IPS-NIHi11 (cell line): ENCODE measurements around the gene TENM4.
A peak's percentile ranks its signal among the peaks of the same experiment; 100 is the strongest.

Experiments
- DNase-seq: peaks from one replicate; pipeline ENCODE4 v3.0.0; 2012; ENCODE audit warnings: mixed read lengths, low spot score

TENM4 gene

GRCh38 chr11:79388201-79388600, 52.6 kb downstream of the TENM4 start:
- no peak for DNase-seq

GRCh38 chr11:79383874-79384273, 57.0 kb downstream of the TENM4 start:
- DNase-seq, result no peak

GRCh38 chr11:79382301-79383050, 58.4 kb downstream of the TENM4 start:
- no peak for DNase-seq

- DNase-seq, result no peak
Measured at GRCh38 chr11:79381036-79381435, 59.8 kb downstream of the TENM4 start.

- DNase-seq, result peak; percentile 16
Measured at GRCh38 chr11:79377406-79377805, 63.4 kb downstream of the TENM4 start.

- DNase-seq, result peak; percentile 51
Measured at GRCh38 chr11:79375818-79376550, 64.8 kb downstream of the TENM4 start.

GRCh38 chr11:79374727-79375126, 66.1 kb downstream of the TENM4 start:
- peak; percentile 38 for DNase-seq

GRCh38 chr11:79371724-79372123, 69.1 kb downstream of the TENM4 start:
- DNase-seq, result no peak

- peak; percentile 17 for DNase-seq
Measured at GRCh38 chr11:79371152-79371551, 69.7 kb downstream of the TENM4 start.

GRCh38 chr11:79369055-79369454, 71.8 kb downstream of the TENM4 start:
- DNase-seq, result no peak

GRCh38 chr11:79367844-79368243, 73.0 kb downstream of the TENM4 start:
- DNase-seq, result no peak

- no peak for DNase-seq
Measured at GRCh38 chr11:79366218-79366617, 74.6 kb downstream of the TENM4 start.

- DNase-seq, result no peak
Measured at GRCh38 chr11:79363861-79364378, 76.9 kb downstream of the TENM4 start.

- peak; percentile 19 for DNase-seq
Measured at GRCh38 chr11:79363256-79363655, 77.6 kb downstream of the TENM4 start.

- DNase-seq, result no peak
Measured at GRCh38 chr11:79362821-79363220, 78.0 kb downstream of the TENM4 start.

GRCh38 chr11:79362206-79362757, 78.5 kb downstream of the TENM4 start:
- DNase-seq, result no peak

- DNase-seq, result no peak
Measured at GRCh38 chr11:79358258-79358657, 82.6 kb downstream of the TENM4 start.

- DNase-seq, result no peak
Measured at GRCh38 chr11:79353706-79354105, 87.1 kb downstream of the TENM4 start.

- DNase-seq, result no peak
Measured at GRCh38 chr11:79352349-79352703, 88.5 kb downstream of the TENM4 start.

- no peak for DNase-seq
Measured at GRCh38 chr11:79348976-79349682, 91.7 kb downstream of the TENM4 start.

GRCh38 chr11:79346021-79346420, 94.8 kb downstream of the TENM4 start:
- DNase-seq, result no peak

- no peak for DNase-seq
Measured at GRCh38 chr11:79344753-79345294, 96.0 kb downstream of the TENM4 start.
